Body of pancreas (tissue), 4 donors: ENCODE data around the gene SORCS1.

Experiments used
- CTCF ChIP-seq, 7 experiments: fragments of 450-650 bp in 4 of 7; fragments of 200-600 bp in 3 of 7; sonication (generic) in 3 of 7; IDR thresholded peaks; one replicate each; pipeline ENCODE4 v1.5.1; 2016 to 2019; ENCODE audit warnings: antibody characterized with exemption in 7 of 7
- POLR2A ChIP-seq, 3 donors: fragments of 450-650 bp; IDR thresholded peaks; one replicate each; pipeline ENCODE4 v1.6.1; 2016; ENCODE audit warnings: antibody characterized with exemption in 3 of 3, mild to moderate bottlenecking in 2 of 3

- TF ChIP-seq CTCF (IDR thresholded peaks at IDR 0.05) (no peak), POLR2A (IDR thresholded peaks at IDR 0.05) (no peak)
Measured at GRCh38 chr10:106982268-106982667, 182.2 kb downstream of the SORCS1 start.
